Loucy (cell line): ENCODE data around the gene WNK2.

Source experiments
- H2AFZ ChIP-seq: fragments of 200-600 bp; sonication (generic); 2 replicates; pipeline ENCODE4 v1.6.0; 2016; ENCODE audit warnings: antibody characterized with exemption, mild to moderate bottlenecking, low read length, moderate library complexity
- H3F3A ChIP-seq: fragments of 200-600 bp; 2 replicates; pipeline ENCODE4 v1.6.0; 2016; ENCODE audit warnings: antibody characterized with exemption, low read depth, mild to moderate bottlenecking
- H3K27me3 ChIP-seq: fragments of 200-600 bp; sonication (generic); 2 replicates; pipeline ENCODE4 v1.6.1; 2014; ENCODE audit warnings: low read length, mild to moderate bottlenecking; ENCODE audit not compliant: insufficient read depth, poor library complexity, severe bottlenecking
- H3K36me3 ChIP-seq: fragments of 200-600 bp; sonication (generic); 2 replicates; pipeline ENCODE4 v1.6.1; 2016; ENCODE audit warnings: low read length; ENCODE audit not compliant: insufficient read depth
- H3K4me1 ChIP-seq: fragments of 200-600 bp; sonication (generic); 2 replicates; pipeline ENCODE4 v1.5.1; 2014; ENCODE audit warnings: low read length, mild to moderate bottlenecking; ENCODE audit not compliant: insufficient read depth, poor library complexity, severe bottlenecking
- H3K4me2 ChIP-seq: fragments of 200-600 bp; sonication (generic); 2 replicates; pipeline ENCODE4 v1.6.0; 2014; ENCODE audit warnings: antibody characterized with exemption, low read length, low read depth, mild to moderate bottlenecking; ENCODE audit not compliant: poor library complexity, severe bottlenecking
- H3K4me3 ChIP-seq: fragments of 200-600 bp; sonication (generic); 2 replicates; pipeline ENCODE4 v1.5.1; 2014; ENCODE audit warnings: low read length, mild to moderate bottlenecking, mixed read lengths; ENCODE audit not compliant: poor library complexity, severe bottlenecking
- H3K79me2 ChIP-seq: fragments of 200-600 bp; sonication (generic); 2 replicates; pipeline ENCODE4 v1.6.1; 2014; ENCODE audit warnings: low read length; ENCODE audit not compliant: insufficient read depth
- H3K9ac ChIP-seq: fragments of 200-600 bp; sonication (generic); 2 replicates; pipeline ENCODE4 v1.6.0; 2014; ENCODE audit warnings: mild to moderate bottlenecking, low read depth, low read length, moderate library complexity; ENCODE audit not compliant: poor library complexity, severe bottlenecking
- H3K9me2 ChIP-seq: fragments of 200-600 bp; sonication (generic); replicated peaks from 2 replicates; pipeline ENCODE4 v1.6.1; 2016; ENCODE audit warnings: low read depth, low read length, mixed read lengths
- H3K9me3 ChIP-seq: fragments of 200-600 bp; sonication (generic); 2 replicates; pipeline ENCODE4 v1.6.1; 2014; ENCODE audit warnings: mild to moderate bottlenecking, antibody characterized with exemption, low read length, low read depth; ENCODE audit not compliant: insufficient read depth
- H4K20me1 ChIP-seq: fragments of 200-600 bp; sonication (generic); 2 replicates; pipeline ENCODE4 v1.6.0; 2014; ENCODE audit warnings: antibody characterized with exemption, low read length, mild to moderate bottlenecking; ENCODE audit not compliant: insufficient read depth, poor library complexity, severe bottlenecking
- CTCF ChIP-seq: fragments of 200-600 bp; sonication (generic); conservative IDR thresholded peaks from 2 replicates; pipeline ENCODE4 v1.5.1; 2014; ENCODE audit warnings: mild to moderate bottlenecking, antibody characterized with exemption, low read length
- EZH2phosphoT487 ChIP-seq: fragments of 200-600 bp; IDR thresholded peaks from 2 replicates; pipeline ENCODE4 v1.6.1; 2018; ENCODE audit warnings: antibody characterized with exemption, mild to moderate bottlenecking, moderate library complexity, borderline replicate concordance

WNK2 gene

GRCh38 chr9:93256878-93257807, 73.2 kb downstream of the WNK2 start:
- Histone ChIP-seq H4K20me1 (no peaks in the 10 kb centered on the region), H3K79me2 (no peaks in the 10 kb centered on the region), H3K4me1 (no peaks in the 10 kb centered on the region), H3K36me3 (no peaks in the 10 kb centered on the region), H3K9ac (no peak overlapping the region), H3K27me3 (no peaks in the 10 kb centered on the region), H3K9me2 (no peaks in the 10 kb centered on the region), H3F3A (no peaks in the 10 kb centered on the region), H3K9me3 (no peaks in the 10 kb centered on the region), H2AFZ (no peak overlapping the region), H3K4me3 (no peak overlapping the region), H3K4me2 (no peak overlapping the region)
- TF ChIP-seq EZH2phosphoT487, result no peak
- TF ChIP-seq CTCF, result no peak

GRCh38 chr9:93257808-93258331, 73.9 kb downstream of the WNK2 start:
- H3F3A ChIP-seq, result no peaks in the 10 kb centered on the region
- H3K4me2 ChIP-seq, result no peak overlapping the region
- no peaks in the 10 kb centered on the region for H3K27me3 ChIP-seq
- H2AFZ ChIP-seq, result no peak overlapping the region
- no peaks in the 10 kb centered on the region for H3K4me1 ChIP-seq
- TF ChIP-seq CTCF (no peak), EZH2phosphoT487 (no peak)
- H3K9me3 ChIP-seq, result no peaks in the 10 kb centered on the region
- H3K4me3 ChIP-seq, result no peak overlapping the region
- no peaks in the 10 kb centered on the region for H3K79me2 ChIP-seq
- H4K20me1 ChIP-seq, result no peaks in the 10 kb centered on the region
- H3K9ac ChIP-seq, result no peak overlapping the region
- no peaks in the 10 kb centered on the region for H3K9me2 ChIP-seq
- H3K36me3 ChIP-seq, result no peaks in the 10 kb centered on the region

- no peaks in the 10 kb centered on the region for H3K9me2 ChIP-seq
- no peaks in the 10 kb centered on the region for H4K20me1 ChIP-seq
- H3K4me1 ChIP-seq, result no peaks in the 10 kb centered on the region
- H3K9me3 ChIP-seq, result no peaks in the 10 kb centered on the region
- H3K4me2 ChIP-seq, result no peak overlapping the region
- no peaks in the 10 kb centered on the region for H3K36me3 ChIP-seq
- TF ChIP-seq EZH2phosphoT487, result no peak
- no peak for TF ChIP-seq CTCF
- H3K9ac ChIP-seq, result no peak overlapping the region
- no peak overlapping the region for H2AFZ ChIP-seq
- H3K27me3 ChIP-seq, result no peaks in the 10 kb centered on the region
- H3F3A ChIP-seq, result no peaks in the 10 kb centered on the region
- no peaks in the 10 kb centered on the region for H3K79me2 ChIP-seq
- H3K4me3 ChIP-seq, result no peak overlapping the region
Observed at GRCh38 chr9:93258419-93258817, 74.5 kb downstream of the WNK2 start.
